ENCODE results near the gene NAALAD2. TPM values are rescaled to one million over a fixed set of nuclear protein-coding genes. Genes with fewer than 3 reads are reported as not detected.

Gene NAALAD2
- polyA plus RNA-seq, 3 donors, result not detected

DNA sequence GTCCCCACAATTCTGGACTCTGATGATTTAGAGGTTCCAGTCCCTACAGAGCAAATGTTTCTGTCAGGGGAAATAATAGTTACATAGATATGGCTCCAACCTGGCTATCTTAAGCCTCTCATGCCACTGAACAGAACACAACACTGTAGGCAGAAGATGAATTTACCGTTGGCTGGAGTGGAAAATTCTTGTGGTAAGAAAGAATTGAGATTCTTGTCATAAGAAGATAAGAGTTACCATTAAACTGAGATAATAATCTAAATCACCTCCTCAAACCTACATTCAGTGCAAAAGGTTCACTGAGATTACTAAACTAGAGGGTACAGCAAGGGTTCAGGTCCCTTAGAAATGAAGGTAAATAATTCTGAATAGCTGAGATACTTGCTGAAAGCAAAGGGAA lies 10.1 kb upstream of the NAALAD2 start:
- Mint-ChIP-seq H3K27ac (no peak overlapping the region), H3K27me3 (ENCODE audit: low read depth in 3 of 3) (peaks cover 0 to 3% (median 0%) of the 10 kb centered on the region in 3 donors), H3K36me3 (no peaks in the 10 kb centered on the region), H3K9me3 (peaks cover 0 to 8% (median 4%) of the 10 kb centered on the region in 7 donors), H3K4me3 (no peak overlapping the region), H3K4me1 (no peaks in the 10 kb centered on the region)
- Histone ChIP-seq H3K9me3 (replicated peaks in 1 of 2; ENCODE audit: control insufficient read depth in 1 of 2, insufficient read depth in 1 of 2, low read length in 2 of 2) (peaks cover 0 to 3% of the 10 kb centered on the region in 2 donors), H2AFZ (ENCODE audit: insufficient read depth, low read depth, low read length, poor library complexity, severe bottlenecking) (no peak overlapping the region), H3K4me3 (replicated peaks in 1 of 3; ENCODE audit: low read depth in 2 of 3, low read length in 3 of 3) (no peak overlapping the region), H3K79me2 (ENCODE audit: insufficient read depth, low read length) (no peaks in the 10 kb centered on the region), H3K27me3 (ENCODE audit: control insufficient read depth in 2 of 2, insufficient read depth in 2 of 2, low read length in 2 of 2) (no peaks in the 10 kb centered on the region), H4K20me1 (ENCODE audit: insufficient read depth, low read length) (no peaks in the 10 kb centered on the region), H3K36me3 (replicated peaks in 1 of 2; ENCODE audit: control insufficient read depth in 1 of 2, insufficient read depth in 2 of 2, low read length in 2 of 2) (no peaks in the 10 kb centered on the region), H3K27ac (ENCODE audit: low read depth in 1 of 2, low read length in 2 of 2) (no peak overlapping the region), H3K4me2 (replicated peaks; ENCODE audit: extremely low read depth, low read length, poor library complexity, severe bottlenecking) (no peak overlapping the region), H3K9ac (ENCODE audit: insufficient read depth, low read length, poor library complexity, severe bottlenecking) (no peak overlapping the region), H3K4me1 (ENCODE audit: control insufficient read depth in 1 of 2, insufficient read depth in 2 of 2, low read length in 2 of 2) (no peaks in the 10 kb centered on the region)
- no peak for TF ChIP-seq CTCF (IDR thresholded peaks at IDR 0.05)
- DNase-seq, result no peak
- intact Hi-C loops (cut with micrococcal nuclease), result no loop called here
- no CpG with 5 or more reads among the region's 1 CpG for WGBS (ENCODE audit: insufficient coverage)

- DNase-seq, result no peak
- H3K27me3 Mint-ChIP-seq (ENCODE audit: low read depth in 3 of 3), result peaks cover 0 to 1% (median 0%) of the 10 kb centered on the region in 3 donors
- Histone ChIP-seq H2AFZ (ENCODE audit: insufficient read depth, low read depth, low read length, poor library complexity, severe bottlenecking) (no peak overlapping the region), H3K27ac (ENCODE audit: low read depth in 1 of 2, low read length in 2 of 2) (no peak overlapping the region), H3K4me2 (replicated peaks; ENCODE audit: extremely low read depth, low read length, poor library complexity, severe bottlenecking) (no peak overlapping the region), H3K9me3 (replicated peaks in 1 of 2; ENCODE audit: control insufficient read depth in 1 of 2, insufficient read depth in 1 of 2, low read length in 2 of 2) (peaks cover 0 to 3% of the 10 kb centered on the region in 2 donors), H3K4me3 (replicated peaks in 1 of 3; ENCODE audit: low read depth in 2 of 3, low read length in 3 of 3) (no peak overlapping the region), H3K9ac (ENCODE audit: insufficient read depth, low read length, poor library complexity, severe bottlenecking) (no peak overlapping the region), H3K4me1 (ENCODE audit: control insufficient read depth in 1 of 2, insufficient read depth in 2 of 2, low read length in 2 of 2) (no peaks in the 10 kb centered on the region), H4K20me1 (ENCODE audit: insufficient read depth, low read length) (no peaks in the 10 kb centered on the region), H3K27me3 (ENCODE audit: control insufficient read depth in 2 of 2, insufficient read depth in 2 of 2, low read length in 2 of 2) (no peaks in the 10 kb centered on the region), H3K79me2 (ENCODE audit: insufficient read depth, low read length) (no peaks in the 10 kb centered on the region), H3K36me3 (replicated peaks in 1 of 2; ENCODE audit: control insufficient read depth in 1 of 2, insufficient read depth in 2 of 2, low read length in 2 of 2) (no peaks in the 10 kb centered on the region)
- TF ChIP-seq CTCF (IDR thresholded peaks at IDR 0.05), result no peak
- WGBS (ENCODE audit: insufficient coverage), result no CpG with 5 or more reads among the region's 3 CpGs
- H3K4me1 Mint-ChIP-seq, result no peaks in the 10 kb centered on the region
- intact Hi-C loops (cut with micrococcal nuclease), result no loop called here
- no peaks in the 10 kb centered on the region for H3K36me3 Mint-ChIP-seq
- no peak overlapping the region for H3K27ac Mint-ChIP-seq
- H3K4me3 Mint-ChIP-seq, result no peak overlapping the region
- H3K9me3 Mint-ChIP-seq, result peaks cover 0 to 10% (median 4%) of the 10 kb centered on the region in 7 donors
Observed at GRCh38 chr11:90124946-90125345, 9.5 kb upstream of the NAALAD2 start.
